Measurements from ENCODE around the gene TMUB1. TPM values are rescaled to one million over a fixed set of nuclear protein-coding genes. Genes with fewer than 3 reads are reported as not detected.

The TMUB1 gene
- total and polyA plus RNA-seq, 2 donors (not counting 1 experiment from before 2014, with no cell fraction given): 49.2 to 102 TPM

GRCh38 chr7:151110236-151110940 lies 27.1 kb upstream of the TMUB1 start:
- DNase-seq (no peak), ATAC-seq (ENCODE audit: low read depth) (no peak)
- no peaks in the 10 kb centered on the region for H3K79me2 ChIP-seq (ENCODE audit: control insufficient read depth, insufficient read depth, low read length)
- no peaks in the 10 kb centered on the region for H3K9me3 ChIP-seq (ENCODE audit: control extremely low read depth in 1 of 3, control insufficient read depth in 2 of 3, insufficient read depth in 1 of 3, low read length in 2 of 3)
- no peak overlapping the region for H3K4me3 ChIP-seq (ENCODE audit: control extremely low read depth in 1 of 5, extremely low read depth in 1 of 5, insufficient read depth in 1 of 5, low read depth in 2 of 5, low read length in 4 of 5)
- no peaks in the 10 kb centered on the region for H3K9me3 Mint-ChIP-seq (ENCODE audit: insufficient read depth)
- peaks cover 16% of the 10 kb centered on the region for H3K27me3 Mint-ChIP-seq
- 90% methylated on average over 11 of the region's 11 CpGs for WGBS (ENCODE audit: insufficient coverage)
- TF ChIP-seq CTCF (IDR thresholded peaks at IDR 0.05): no peak
- TF ChIP-seq EZH2 (IDR thresholded peaks at IDR 0.05; ENCODE audit: borderline replicate concordance, insufficient read depth, low read depth, low read length, poor library complexity, severe bottlenecking): no peak
- peaks cover 6% of the 10 kb centered on the region for H4K20me1 ChIP-seq (ENCODE audit: control insufficient read depth, insufficient read depth, low read length, poor library complexity, severe bottlenecking)
- H3K27me3 ChIP-seq (replicated peaks in 1 of 4; ENCODE audit: control extremely low read depth in 1 of 4, control insufficient read depth in 3 of 4, insufficient read depth in 4 of 4, low read length in 3 of 4): peaks cover 0 to 23% (median 8%) of the 10 kb centered on the region in 4 experiments
- no peaks in the 10 kb centered on the region for H3K4me1 Mint-ChIP-seq
- H2AFZ ChIP-seq (ENCODE audit: insufficient read depth, low read depth, low read length, poor library complexity, severe bottlenecking): no peak overlapping the region
- H3K36me3 ChIP-seq (replicated peaks in 1 of 2; ENCODE audit: control extremely low read depth in 1 of 2, control insufficient read depth in 1 of 2, extremely low read depth in 1 of 2, insufficient read depth in 2 of 2, low read length in 1 of 2): no peaks in the 10 kb centered on the region
- no peak overlapping the region for H3K27ac Mint-ChIP-seq
- H3K4me3 Mint-ChIP-seq: no peak overlapping the region
- intact Hi-C loops (cut with micrococcal nuclease): no loop called here
- H3K9ac ChIP-seq (ENCODE audit: low read length): no peak overlapping the region
- H3K27ac ChIP-seq (ENCODE audit: low read length in 2 of 2): no peak overlapping the region
- no peak overlapping the region for H3K4me2 ChIP-seq (replicated peaks; ENCODE audit: low read depth, low read length, poor library complexity, severe bottlenecking)
- ChIA-PET POLR2A (interaction anchor here (0.5 kb wide), 1 partner anchor 1351 kb away, joined by 9 read pairs; no protein-coding TSS in a partner anchor), CTCF (interaction anchor here (0.8 to 6.9 kb wide), 29 partner anchors 8 to 825 kb away, joined by 3 to 44 read pairs (median 3); partner anchors contain the start of gene ABCB8)
- peaks cover 0 to 6% of the 10 kb centered on the region in 2 donors for H3K4me1 ChIP-seq (ENCODE audit: control insufficient read depth in 2 of 2, insufficient read depth in 2 of 2, low read length in 2 of 2)

Measured in B cell (primary cell).